ENCODE data around the gene ZNF785.
A peak's percentile ranks its signal among the peaks of the same experiment; 100 is the strongest.
"Not testable (repeated sequence)": the region's sequence is repeated elsewhere in the genome, so short reads cannot be mapped to it uniquely, and the experiment has no call there.

ZNF785 gene

DNA sequence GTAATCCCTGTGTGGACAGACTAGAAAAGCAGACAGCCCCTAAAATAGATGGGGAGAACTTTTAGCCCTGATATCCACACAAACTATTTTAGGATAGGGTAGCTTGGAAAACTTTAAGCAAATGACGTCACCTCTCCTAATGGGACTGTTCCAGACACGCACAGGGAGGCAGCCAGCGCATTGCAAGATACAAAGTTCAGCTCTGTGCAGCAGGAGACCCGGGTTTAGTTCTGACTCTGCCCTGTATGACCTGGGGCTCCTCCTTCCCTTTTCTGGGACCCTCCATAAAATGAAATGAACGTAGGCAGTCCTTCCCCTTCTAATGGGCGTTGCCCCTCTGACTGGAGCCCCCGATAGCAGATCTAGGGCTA, 18.4 kb upstream of the ZNF785 start:
- DNase-seq, result no peak

DNA sequence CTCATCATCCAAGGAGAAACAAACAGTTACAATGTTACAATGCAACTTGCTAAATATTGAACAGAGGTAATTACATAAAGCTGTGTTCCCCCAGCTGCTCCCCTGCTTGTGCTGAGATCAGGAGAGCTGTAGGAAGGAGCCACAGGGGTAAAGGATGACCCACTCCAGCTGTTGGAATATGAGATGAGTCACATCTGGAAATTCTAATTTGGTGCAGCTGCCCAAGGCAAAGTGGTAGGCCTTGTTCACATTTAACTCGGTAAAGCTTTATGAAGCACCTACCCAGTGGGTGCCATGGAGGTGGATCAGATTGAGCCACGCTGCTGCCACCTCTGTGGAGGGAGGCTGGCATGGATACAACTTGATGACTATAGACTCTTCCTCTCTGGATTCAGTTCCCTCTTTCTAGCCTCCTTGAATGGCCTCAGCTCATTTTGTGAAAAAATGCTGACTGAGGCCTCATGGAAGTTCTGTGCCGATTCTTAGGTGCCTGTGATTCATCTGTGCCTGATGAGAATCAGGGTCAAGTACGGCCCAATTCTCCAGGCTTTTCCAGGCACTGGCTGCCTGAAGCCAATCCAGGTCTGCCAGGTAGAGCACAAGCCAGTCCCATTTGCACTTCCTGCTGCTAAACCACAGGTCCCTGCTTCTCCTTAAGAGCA, 17.2 kb upstream of the ZNF785 start:
- peak in 1 of 58 donors; percentile 0 for DNase-seq

DNA sequence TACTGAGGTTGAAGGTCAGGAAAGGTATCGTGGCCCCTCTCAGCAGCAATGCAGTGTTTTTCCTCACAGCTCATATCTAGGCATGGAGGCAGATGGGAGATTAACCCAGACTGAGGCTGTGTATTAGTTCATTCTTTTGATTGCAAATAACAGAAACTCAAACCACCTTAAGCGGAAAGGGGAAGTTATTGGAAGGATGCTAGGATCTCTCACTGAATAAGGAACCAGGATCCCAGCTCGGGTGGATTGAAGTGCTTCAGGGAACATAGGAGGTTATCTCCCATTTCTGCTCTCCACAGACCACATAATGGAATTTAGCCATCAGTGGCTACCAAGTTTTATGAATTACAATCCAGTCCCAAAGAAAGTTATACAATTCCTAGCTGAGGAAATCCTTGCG, 16.5 kb upstream of the ZNF785 start:
- no peak for DNase-seq

DNA sequence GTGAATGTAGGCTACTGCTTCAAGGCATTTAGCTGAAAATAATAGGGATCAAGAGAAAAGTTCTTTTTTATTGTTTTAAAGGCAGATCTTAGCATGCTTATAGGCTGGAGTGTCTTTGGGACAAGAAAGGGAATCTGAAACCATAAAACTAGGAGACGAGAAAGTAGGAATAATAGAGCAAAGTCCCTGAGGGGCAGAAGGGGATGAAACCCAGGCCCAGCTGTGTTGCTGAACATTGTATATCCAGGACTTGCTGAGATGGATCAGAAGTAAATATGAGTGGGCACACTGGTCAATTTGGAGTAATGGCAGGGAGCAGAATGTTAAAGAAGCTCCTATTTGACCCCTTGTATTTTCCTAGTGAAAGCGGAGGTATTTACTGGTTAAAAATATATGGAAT, 15.4 kb upstream of the ZNF785 start:
- DNase-seq, result no peak

DNA sequence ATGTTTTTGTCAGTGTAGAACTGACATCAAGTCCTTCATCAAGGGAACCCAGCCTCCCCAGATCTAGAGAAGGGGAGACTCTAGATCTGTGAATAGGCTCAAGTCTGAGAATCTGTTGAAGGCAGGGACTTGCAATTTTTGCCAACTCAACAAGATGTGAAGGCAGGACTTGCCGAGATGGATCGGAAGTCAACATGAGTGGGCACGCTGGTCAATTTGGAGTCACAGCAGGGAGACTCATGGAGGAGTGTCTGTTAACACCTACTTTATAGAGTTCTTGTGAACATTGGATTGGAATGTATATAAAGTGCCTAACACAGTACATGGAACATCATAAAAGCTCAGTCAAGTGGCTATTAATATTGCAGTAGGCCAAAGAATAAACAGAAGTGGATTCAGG, 14.7 kb upstream of the ZNF785 start:
- DNase-seq, result no peak

DNA sequence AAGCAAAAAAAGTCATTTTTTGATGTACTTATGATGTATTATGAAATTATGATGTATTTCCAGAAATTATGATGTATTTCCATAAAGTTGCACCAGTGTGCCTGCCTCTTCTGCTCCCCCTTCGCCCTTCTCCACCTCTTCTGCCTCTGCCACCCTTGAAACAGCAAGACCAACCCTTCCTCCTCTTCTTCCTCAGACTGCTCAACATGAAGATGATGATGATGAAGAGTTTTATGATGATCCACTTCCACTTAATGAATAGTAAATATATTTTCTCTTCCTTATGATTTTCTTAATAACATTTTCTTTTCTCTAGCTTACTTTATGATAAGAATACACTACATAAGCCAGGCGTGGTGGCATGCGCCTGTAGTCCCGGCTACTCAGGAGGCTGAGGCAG, 7.4 kb upstream of the ZNF785 start:
- no peak for DNase-seq

DNA sequence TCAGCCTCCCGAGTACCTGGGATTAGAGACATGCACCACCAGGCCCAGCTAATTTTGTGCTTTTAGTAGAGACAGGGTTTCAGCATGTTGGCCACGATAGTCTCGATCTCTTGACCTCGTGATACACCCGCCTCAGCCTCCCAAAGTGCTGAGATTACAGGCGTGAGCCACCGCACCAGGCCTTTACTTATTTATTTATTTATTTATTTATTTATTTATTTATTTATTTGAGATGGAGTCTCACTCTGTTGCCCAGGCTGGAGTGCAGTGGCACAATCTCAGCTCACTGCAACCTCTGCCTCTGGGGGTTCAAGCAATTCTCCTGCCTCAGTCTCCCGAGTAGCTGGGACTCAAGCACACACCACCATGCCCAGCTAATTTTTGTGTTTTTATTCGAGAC, 5.4 kb upstream of the ZNF785 start:
- not testable (repeated sequence) for DNase-seq

DNA sequence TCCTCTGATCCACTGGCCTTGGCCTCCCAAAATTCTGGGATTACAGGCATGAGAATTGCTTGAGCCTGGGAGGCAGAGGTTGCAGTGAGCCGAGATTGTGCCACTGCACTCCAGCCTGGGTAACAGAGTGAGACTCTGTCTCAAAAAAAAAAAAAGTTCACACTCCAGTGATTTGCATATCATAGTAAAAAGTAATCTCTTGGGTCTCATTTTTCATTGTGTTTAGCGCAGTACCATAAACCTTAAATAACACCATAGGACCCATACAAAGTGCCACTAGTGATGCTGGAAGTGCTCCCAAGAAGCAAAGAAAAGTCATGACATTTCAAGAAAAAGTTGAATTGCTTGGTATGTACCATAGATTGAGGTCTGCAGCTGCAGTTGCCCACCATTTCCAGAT, 4.1 kb upstream of the ZNF785 start:
- not testable (repeated sequence) for DNase-seq

DNA sequence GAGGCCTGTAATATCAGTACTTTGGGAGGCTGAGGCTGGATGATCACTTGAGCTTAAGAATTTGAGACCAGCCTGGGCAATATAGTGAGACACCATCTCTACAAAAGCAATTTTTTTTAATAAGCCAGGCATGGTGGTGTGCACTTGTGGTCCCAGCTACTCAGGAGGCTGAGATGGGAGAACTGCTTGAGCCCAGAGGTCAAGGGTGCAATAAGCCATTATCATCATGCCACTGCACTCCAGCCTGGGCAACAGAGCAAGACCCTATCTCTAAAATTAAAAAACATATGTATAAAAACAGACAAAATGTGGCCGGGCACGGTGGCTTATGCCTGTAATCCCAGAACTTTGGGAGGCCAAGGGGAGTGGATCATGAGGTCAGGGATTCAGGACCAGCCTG, 3.2 kb upstream of the ZNF785 start:
- no peak for DNase-seq

DNA sequence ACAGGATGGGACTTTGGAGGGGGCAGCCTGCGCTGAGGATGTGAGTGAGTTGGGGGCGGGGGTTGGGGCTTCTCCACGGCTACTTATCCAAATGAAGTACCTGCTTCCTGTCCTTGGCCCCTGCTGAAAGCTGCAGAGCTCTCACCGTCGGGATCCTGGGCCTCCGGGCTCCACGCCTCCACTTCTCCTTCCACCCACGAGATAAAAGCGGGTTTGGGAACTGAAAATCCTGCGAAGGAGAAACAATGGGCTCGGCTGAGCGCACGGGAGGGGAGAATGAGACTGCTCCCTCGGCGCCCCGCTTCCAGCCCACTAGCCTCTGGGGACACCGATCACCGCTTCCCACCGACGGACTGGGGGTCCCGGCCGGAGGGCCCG, 486 bp downstream of the ZNF785 start:
- peak in 2 of 58 donors; percentile 56 to 58 for DNase-seq

DNA sequence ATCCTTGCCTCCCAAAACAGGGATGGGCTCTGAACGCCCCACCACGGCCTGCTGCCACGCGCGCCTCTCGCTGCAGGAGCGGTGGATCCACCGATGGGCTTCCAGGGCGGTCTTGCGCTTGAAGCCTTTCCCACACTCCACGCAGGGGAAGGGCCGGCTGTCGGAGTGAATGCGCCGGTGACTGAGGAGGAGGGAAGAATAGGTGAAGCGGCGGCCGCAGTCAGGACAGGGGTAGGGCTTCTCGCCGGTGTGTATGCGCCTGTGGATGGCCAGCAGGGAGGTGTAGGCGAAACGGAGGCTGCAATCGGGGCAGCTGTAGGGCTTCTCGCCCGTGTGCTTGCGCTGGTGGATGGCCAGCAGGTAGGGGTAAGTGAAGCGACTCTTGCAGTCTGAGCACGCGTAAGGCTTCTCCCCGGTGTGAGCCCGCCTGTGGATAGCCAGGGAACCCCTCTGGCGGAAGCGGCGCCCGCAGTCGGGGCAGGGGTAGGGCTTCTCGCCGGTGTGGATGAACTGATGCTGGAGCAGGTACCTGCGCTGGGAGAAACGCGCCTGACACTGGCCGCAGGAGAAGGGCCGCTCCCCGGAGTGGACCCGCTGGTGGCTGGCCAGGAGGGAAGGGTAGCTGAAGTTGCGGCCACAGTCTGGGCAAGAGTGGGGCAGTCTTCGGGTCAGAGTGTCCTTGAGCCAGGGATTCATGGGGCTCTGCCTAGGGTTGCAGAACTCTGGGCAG, 2.7 kb downstream of the ZNF785 start:
- no peak for DNase-seq

DNA sequence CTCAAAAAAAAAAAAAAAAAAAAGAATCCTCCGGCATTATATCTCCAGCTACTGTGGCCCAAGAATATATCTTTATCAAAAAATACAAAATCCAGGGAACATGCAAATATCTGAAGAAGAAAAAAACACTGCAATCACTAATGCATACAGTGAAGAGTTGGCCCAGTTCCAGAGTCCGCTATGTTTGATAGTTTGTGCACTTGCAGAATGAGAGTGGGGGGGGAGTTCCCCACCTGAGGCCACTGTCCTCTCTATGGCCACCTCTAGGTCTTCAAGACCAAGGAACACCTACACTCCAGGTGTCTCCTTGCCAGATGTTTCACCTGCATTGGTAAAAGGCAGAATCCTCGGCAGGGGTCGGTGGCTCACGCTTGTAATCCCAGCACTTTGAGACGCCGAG, 4.0 kb downstream of the ZNF785 start:
- DNase-seq, result no peak

DNA sequence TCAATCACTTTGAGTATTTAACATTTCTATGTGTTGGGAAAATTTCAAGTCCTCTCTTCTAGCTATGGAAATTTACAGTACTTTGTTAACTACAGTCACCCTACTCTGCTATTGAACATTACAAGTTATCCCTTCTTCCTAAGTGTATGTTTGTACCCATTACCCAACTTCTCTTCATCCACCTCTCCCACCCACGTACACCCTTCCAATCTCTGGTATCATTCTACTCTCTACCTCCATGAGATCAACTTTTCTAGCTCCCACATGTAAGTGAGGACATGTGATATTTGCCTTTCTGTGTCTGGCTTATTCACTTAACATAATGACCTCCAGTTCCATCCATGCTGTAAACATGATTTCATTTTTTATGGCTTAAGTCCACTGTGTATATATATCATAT, 10.8 kb downstream of the ZNF785 start:
- no peak for DNase-seq

DNA sequence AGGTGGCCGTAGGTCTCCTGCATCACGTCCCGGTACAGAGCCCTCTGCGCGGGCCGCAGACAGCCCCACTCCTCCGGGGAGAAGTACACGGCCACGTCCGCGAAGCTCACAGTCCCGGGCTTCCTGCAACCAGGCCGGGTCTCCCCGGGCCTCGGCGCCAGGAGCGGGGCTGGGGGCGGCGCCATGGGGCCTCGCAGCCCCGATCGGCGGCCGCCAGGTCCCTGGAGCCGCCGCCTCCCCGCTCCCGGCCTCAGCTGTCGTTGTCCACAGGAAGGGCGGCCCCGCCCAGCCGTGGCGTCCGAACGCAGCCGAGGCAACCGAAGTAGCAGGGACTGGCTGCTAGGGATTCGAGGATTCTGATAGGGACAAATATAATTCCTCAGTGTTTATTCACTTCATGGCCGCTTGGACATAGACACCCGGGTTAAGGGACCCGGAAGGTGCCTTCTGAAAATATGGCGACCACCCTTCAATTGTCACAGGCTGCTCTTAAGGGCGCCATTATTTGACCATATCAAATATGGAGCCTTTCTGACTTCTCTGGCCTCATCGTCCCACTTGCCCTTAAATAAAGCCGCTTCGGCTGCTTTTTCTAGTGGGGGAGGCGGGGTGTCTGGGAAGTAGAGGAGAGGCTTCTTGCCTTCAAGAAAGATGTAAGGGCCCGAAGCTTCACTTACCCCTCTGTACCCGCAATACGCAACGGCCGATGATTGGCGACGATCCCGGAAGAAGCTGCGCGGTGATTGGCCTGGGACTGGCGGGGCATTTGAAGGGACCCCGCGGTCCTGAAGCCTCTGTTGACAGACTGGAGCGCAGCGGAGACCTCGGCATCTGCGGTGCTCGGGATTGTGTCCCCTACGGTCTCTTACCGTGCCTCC, 13.8 kb downstream of the ZNF785 start, which contains the start of gene ZNF688:
Gene ZNF688 (minus strand): TSS at position 270 of the 878 bp plus-strand sequence. CDS start 85 bp downstream, at position 185.
- DNase-seq, result peak; percentile 75 to 98 (median 92)

DNA sequence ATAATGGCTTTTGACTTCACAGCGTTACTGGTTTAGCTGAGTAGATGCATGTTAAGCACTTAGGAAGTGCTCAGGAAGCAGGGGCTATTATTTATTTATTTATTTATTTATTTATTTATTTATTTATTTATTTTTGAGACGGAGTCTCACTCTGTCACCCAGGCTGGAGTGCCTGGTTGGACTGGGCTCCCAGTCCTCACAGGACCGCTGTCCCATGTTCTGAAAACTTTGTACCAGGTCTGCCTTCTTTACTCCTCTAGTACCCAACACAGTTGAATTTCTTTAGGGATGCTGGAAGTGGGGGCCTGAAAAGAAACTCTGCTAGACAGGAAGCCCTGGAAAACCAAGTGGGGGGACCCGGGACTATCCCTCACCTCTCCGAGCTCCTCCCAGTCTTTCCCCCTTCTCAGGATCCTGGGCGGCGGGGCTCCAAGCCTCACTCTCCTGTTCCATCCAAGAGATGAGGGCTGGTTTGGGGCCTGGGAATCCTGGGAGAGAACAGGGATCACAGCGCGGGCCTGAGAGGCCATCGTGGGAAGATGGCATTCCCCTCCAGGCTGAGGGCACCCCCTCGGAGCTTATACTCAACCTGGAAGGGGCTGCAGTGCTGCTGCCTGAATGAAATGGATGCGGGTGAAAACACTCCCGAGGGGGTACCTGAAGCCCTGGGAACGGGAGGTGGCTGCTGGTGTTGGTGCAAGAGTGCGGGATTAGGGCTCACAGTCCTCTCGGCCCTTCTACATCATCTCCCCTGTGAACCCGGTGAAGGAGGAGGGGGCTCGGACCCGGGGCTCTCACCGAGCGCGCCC, 14.7 kb downstream of the ZNF785 start:
- DNase-seq, result peak in 17 of 58 donors; percentile 13 to 69 (median 47)

DNA sequence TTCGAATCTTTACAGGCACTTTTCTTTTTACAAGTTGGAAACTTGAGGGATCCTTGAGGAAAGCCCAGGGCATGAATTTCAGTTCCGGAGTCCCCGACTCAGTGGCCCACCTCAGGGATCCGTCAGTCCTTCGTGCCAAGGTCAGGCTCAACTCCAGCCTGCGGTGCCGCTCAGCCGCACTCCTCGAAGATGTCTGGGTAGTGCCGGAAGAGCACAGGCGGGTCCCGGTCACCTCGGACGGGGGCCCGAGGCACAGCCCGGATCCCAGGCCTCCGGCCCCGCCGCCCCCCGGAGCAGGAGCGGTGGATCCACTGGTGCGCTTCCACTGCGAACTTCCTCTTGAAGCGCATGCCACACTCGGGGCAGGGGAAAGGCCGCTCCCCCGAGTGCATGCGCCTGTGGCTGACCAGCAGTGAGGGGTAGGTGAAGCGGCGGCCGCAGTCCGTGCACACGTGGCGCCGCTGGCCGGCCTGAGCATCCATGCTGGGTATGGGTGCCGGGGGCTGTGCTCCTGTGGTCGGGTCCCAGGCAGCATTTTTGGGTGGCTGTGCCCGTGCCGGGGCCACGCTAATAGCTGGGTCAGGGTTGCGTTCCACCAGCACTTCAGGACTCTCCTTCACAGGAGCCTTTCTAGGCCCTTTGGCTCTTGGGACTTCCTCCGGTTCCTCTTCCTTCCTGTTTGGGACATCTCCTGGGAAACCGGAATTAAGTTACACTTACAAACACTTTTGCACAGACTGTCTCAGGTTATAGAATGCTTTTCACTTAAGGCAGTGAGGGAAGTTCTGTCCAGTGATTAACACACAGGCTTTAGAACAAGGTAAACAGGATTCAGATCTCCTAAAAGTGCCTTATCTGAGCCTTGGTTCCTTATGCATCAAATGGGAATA, 15.5 kb downstream of the ZNF785 start:
- DNase-seq, result no peak

DNA sequence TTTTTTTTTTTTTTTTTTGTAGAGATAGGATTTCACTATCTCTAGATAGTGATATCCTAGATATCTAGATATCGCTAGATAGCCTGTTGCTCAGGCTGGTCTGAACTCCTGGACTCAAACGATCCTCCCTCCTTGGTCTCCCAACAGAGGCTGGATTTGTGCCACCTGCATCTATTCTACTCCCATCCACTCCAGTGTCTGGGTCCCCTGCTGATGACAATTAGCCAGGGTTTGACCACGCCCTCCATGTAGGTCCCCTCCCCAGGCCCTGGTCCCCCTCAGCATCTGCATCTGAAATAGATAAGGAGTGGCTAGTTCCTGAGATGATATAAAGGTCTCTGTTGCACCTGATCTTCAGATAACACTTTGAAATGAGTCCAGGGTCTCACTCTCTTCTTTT, 16.2 kb downstream of the ZNF785 start:
- DNase-seq, result no peak

DNA sequence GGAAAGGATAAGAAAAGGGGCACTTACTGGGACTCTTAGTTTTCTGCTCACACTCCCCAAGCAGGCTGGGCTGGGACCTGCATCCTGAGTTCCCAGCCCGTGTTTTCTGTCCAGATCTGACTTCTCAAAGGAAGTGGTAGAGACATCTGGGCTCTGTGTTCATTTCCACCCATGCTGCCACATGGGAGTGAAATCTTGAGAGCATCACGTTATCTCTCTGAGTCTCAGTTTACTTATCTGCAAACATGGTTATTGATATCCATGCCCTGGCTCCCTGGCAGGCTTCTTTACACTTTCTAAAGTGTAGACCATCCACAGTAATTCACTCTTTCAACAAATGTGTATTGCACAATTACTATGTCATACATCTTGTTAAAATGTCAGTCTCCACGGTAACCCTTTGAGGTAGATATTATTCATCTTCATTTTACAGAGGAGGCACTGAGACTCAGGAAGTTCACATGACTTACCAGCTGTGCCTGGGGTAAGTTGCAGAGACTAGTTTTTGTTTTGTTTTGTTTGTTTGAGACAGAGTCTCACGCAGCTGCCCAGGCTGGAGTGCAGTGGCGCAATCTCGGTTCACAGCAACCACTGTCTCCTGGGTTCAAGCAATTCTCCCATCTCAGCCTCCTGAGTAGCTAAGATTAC, 17.4 kb downstream of the ZNF785 start:
- no peak for DNase-seq

DNA sequence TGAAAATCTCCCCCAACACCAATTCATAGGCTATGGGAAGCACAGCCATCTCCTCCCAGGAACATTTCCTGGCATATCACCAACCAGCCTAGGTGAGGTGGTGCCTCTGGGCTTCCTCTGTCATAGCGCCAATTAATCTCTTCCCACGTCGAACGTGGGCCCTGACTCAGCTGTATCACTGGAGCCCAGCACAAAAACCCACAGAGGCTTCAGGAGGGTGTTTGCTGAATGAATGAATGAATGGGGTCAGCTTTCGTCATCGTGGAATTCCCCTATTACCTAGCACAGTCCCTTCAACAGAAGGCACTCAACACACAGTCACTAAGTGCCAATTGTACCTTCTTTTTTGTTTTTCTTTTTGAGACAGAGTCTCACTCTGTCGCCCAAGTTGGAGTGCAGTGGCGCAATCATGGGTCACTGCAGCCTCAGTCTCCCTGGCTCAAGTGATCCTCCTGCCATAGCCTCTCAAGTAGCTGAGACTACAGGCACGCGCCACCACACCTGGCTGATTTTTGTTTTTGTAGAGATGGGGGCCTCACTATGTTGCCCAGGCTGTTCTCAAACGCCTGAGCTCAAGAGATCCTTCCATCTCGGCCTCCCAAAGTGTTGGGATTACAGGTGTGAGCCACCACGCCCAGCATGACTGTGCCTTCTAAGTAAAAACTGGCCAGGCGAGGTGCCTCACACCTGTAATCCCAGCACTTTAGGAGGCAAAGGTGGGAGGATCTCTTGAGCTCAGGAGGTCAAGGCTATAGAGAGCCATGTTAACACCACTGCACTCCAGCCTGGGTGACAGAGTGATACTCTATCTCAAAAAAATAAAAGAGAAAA, 18.1 kb downstream of the ZNF785 start:
- DNase-seq, result peak in 1 of 58 donors; percentile 17

All from anterior cingulate cortex (tissue), 58 donors.